Stimulated activated CD8-positive, alpha-beta memory T cell treated with anti-CD3 and anti-CD28 coated beads, Interleukin-12 subunit alpha, Interleukin-12 subunit beta, amount 100 ng/mL, for 24 hours (primary cell): ENCODE data around the gene PCDH19.

Experiments used
- DNase-seq: peaks from one replicate; pipeline ENCODE4 v3.0.0-alpha.2; 2020; ENCODE audit errors: extremely low read depth

PCDH19 gene

DNA sequence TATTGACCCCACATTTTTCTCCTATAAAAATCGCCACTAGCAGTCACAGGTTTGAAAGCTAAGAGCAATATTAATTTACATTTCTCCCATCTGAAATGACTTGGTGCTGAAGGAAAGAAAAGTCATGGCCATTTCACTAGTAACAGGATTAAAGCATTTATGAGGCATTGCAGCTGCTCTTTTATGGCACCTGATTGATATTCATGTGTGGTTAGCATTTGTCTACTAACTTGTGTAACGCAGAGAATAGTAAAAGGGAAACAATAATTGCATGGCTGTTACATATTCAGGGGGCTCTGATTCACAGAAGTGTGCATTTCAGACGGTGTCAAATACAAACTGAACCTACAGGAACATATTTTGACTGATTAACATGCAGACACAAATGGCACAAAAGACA, 5.2 kb downstream of the PCDH19 start:
- no peak for DNase-seq

DNA sequence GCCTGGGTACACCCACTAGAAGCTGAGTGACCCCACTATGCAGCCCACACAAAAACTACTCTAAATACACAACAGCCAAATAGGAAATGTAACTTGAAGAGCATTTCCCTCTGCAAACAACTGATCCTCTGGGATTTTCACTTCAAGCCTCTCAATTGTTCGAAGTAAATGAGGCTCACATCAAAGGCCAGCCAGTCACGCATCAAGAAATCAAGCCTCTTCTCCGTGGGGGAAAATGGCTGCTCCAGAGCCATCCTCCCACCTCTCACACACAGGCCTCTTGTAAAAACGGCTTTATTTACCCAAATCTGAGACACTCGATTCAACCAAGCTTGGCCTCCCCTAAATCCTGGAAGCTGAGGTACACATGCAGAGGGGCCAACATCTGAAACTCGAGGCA, 14.3 kb downstream of the PCDH19 start:
- DNase-seq: no peak

- no peak for DNase-seq
Observed at GRCh38 chrX:100381619-100382018, 28.5 kb downstream of the PCDH19 start.

DNA sequence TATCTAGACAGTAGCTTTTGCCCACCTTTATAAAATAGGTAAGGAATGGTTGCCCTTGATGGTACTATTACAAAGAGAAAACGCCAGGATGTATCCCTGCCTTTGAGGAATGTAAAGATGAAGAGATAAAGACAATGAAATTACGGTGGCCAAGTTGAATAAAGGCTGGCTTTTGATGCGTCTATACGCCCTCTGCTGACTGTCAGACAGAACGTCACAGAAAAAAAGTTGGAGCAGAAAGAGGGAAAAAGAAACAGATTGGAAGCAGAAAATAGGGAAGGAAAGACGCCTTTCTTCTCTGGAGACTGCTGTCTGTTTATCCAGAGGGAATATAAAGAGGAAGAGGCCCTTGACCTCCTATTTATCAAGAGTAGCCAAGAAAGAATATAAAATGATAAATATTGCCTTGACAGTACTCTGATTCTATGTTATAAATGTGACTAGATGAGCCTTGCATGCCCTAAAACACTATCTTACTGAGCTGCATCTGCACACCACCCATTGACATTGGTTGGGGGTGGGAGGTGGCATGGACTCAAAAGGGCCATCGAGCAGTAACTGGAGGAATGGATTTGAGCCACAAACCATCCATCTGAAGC, 30.6 kb downstream of the PCDH19 start:
- no peak for DNase-seq

- DNase-seq: no peak
Observed at GRCh38 chrX:100377826-100378225, 32.2 kb downstream of the PCDH19 start.

DNA sequence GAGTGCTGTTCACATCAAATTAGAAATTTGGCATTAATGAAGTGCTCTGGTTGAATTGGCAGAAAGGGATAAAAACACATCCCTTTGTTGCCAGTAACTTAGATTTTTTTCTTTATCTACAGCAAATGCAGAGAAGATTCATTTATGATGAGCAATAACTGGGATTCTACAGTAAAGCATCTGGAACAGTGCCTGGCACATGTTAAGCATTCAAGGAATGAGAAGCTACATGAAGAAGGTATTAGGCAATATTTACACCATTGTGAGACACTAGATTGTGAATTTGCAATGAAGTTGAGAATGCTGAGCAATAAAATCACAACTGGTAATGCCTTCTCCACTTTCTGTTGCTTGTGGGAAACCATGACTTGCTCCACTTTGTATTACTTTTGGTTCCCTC, 33.5 kb downstream of the PCDH19 start:
- no peak for DNase-seq

DNA sequence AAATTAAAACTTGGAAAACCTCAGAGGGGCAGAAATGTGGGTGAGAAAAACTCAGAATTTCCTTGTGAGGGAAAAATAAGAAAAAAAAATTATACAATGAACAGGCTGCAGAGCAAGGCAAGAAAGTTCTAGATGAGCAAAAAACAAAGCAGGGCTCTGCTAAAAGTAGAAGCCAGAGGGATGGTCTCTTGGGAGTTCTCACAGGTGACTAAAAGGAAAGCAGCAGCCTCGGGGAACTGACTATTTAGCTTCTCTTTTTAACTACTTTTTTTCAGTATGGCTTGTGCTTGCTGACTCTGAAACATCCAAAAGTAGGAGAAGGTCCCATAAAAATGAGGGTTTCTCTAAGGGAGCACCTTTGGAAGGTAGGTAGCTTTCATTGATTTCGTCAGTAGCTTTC, 36.4 kb downstream of the PCDH19 start:
- no peak for DNase-seq

DNA sequence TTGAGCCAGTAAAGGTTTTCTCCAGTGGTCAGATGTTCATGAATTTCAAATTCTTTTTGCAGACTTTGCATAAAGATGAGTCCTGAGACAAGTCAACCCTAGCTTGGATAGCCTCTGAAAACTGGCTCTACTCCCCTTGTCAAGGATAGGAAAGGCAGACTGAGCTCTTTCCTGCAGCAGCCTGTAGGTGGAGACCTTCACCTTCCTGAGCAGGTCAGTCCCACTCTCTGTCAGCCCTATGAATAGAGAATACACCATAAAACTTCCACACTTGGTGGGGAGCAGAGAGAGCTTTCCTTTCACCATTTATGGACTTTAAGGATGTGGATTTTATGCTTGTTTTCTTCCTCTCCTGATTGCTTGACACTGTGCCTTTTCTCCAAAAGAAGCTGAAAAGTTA, 41.9 kb downstream of the PCDH19 start:
- DNase-seq: no peak

- no peak for DNase-seq
Observed at GRCh38 chrX:100363896-100364295, 46.2 kb downstream of the PCDH19 start.

DNA sequence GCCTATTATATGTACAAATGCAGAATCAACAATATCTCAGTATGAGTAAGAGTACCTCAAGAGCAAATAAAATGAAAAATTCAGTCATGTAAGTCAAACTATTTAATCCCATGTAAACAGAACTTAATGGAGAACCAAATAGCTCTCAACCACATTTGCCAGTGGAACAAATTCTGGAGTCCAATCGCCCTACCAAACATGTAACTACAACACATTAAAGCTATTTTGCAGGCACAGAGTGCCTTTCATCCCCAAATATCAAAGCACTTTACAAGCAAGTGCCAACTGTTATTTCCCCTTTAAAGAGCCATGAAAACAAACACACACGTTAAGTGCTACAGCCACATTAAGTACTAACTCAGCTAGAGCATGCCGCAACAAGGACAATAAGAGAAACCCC, 51.3 kb downstream of the PCDH19 start:
- DNase-seq: no peak

GRCh38 chrX:100356351-100356896, 53.6 kb downstream of the PCDH19 start:
- no peak for DNase-seq

GRCh38 chrX:100355680-100356079, 54.4 kb downstream of the PCDH19 start:
- no peak for DNase-seq

DNA sequence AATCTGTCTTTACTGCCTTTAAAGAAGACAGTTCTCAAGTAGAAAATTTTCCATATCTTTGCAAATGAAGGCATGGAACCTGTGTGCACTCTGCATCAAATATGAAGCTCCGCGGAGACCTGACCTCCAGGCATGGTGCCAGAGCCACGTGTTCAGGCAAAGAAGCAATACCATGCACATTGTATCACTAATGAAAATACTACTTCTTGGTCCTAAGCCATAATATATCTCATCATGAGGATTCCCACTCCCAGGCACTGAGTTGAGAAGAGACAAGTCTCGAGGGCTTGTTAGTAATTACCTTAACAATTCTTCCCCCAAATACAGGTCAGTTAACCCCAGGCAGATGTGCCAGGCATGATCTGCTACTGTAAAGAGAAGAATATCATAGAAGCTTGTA, 56.7 kb downstream of the PCDH19 start:
- no peak for DNase-seq

DNA sequence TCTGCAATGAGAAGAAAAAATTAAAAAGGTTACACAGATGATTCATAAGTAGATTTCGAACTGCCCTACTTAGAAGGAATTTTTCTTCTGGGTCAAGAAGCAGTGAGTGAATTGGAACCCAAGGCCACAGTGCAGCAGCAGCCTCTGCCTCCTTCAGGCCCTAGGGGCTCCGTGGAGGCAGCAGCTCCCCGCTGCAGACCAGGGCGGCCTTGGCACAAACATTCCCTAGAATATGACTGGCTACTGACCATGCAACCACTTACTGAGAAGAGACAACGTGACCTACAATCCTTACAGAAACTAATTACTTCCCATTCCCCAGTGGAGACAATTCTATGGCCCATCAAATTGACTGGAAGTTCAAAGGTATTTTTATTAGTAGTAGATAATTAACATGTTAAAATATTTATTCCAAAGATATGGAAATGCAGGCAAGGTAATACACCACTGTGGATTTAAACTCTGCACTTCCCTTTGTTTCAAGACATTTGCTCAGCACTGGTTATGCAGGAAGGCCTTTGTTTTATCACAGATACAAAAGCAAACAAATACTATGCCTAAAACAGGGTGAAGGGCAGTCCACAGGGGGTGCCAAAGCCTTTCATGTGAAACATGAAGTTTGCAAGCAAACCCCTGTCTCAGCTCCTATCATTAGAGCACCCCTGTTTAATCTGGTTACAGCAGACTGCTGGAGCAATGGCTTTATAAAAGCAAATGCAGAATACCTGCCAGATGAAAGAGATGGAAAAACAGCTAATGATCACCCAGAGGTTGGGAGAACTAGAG, 59.2 kb downstream of the PCDH19 start:
- DNase-seq: no peak

DNA sequence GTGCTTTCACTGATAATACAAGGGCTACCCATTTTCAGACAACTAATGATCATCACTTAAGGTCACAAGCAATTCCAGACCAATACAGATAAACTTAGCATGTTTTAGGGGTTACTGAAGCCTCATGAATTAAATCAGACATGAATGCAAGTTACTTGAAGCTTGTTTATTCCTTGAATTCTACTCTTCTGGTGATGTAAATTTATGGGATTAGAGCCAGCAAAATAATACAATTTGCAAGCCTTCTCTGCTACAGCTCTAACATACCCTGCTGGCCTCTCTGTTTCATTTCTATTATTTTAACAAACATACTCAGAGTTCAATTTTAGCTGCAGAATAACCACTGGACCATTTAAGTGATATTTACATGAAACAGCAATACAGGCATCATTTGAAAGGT, 60.7 kb downstream of the PCDH19 start:
- DNase-seq: no peak

DNA sequence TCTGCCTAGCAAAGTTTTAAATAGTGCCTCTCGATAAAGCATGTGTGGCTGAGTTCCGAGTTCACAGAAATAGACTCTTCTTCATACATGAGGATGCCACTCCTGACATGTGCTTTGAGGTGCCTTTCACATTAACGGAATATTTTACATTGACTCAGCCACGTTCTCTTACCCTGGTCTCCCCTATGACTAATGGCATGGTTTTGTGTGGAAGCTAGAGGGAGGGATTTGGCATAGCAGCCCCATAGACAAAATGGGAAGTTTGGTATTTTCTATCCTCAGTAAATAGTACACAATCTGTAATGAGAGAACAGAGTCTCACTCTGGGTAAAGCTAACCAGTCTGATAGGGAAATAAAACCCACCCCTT, 68.9 kb downstream of the PCDH19 start:
- DNase-seq: no peak

DNA sequence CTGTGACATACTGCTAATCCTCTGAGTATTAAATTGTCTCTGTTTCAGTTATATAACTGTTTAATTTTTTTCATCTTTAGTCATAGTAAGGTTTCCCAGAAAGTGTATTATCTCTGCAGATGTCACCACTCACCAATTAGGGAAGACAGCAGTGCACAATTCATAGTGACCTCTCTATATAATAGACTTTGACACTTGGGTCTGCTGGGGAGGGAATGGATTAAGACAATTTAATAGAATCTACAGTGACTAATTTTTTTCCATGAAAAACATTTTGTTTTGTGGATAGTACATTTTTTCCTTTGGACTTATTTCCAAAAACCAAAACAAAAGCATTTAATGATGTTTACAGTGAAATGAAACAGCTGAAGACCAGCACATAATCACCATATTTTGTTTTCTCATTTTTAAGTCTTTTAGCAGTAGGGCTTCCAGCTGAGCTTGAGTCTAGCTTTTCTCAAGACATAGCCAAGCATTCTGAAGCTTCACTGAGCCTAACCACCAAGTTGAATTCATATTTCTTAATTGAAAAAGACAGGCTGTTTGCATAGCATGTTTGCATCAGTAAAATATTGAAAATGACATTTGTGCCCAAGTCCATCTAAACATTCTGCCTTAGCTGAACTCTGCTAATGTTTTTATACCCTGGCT, 69.5 kb downstream of the PCDH19 start:
- DNase-seq: no peak

- DNase-seq: no peak
Observed at GRCh38 chrX:100328351-100328750, 81.7 kb downstream of the PCDH19 start.

DNA sequence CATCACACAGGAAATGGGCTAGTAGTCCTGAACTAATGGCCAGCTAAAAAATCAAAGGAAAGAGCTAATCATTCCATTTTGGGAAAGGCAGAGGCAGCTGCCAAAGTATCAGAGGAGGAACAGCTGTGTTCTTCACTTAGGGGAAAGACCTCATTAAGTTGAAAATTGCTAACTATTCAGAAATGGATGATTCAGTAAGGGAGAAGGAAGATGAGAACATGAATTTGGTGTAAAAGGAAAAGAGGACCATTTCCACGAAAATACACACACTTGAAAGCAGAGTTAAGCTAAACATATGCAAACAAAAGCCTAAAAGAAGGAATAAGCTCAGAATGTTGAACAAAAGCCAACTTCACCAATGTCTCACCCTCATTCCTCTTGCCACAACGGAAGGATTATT, 90.4 kb downstream of the PCDH19 start:
- DNase-seq: no peak

DNA sequence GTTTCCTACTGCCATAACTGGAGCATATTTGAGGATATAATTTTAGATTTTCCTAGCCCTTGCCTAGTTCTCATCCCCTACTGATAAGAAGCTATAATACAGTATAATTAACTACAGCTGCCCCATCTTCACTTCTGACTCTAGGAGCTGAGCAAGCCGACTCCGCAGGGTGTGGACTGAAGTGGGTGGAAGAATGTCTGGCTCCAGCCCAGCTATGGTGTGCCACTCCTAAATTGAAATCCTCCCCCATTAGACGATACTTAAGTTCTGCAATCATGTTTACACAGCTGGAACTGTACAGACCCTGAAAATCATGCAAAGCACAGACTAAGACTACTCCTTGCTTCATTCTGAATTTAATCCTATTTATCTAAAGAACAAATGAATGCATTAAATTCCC, 93.1 kb downstream of the PCDH19 start:
- no peak for DNase-seq

- no peak for DNase-seq
Observed at GRCh38 chrX:100315566-100315965, 94.5 kb downstream of the PCDH19 start.

- no peak for DNase-seq
Observed at GRCh38 chrX:100299559-100299958, 110.5 kb downstream of the PCDH19 start.

DNA sequence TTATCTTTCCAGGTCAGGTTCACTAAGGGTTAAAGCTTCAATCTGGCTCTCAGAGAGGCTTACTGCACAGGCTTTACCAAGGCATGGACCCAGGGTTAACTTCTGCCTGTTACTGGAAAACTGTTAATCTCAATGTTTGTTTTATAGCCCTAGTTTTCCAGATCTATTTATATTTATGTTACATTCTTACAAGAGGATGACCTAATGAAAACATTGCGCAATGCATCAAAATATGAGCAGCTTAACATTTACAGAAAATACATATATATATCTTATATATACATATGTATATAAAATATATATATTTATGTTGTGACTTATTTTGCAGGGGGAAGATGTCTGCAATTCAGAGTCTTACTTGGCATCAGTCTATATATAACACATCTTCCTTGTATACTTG, 112.3 kb downstream of the PCDH19 start:
- DNase-seq: no peak
